Activated naive CD8-positive, alpha-beta T cell treated with anti-CD3 and anti-CD28 coated beads, Interleukin-2, amount 50 U/mL, for 24 hours (primary cell): ENCODE data around the gene SMPDL3A.

Source experiments
- ATAC-seq: fragments of 150-1000 bp; cut with Tn5 transposase; one replicate; pipeline ENCODE4 v1.10.0; 2021
- DNase-seq: peaks from one replicate; pipeline ENCODE4 v3.0.0; 2021
- H3K27ac Mint-ChIP-seq: one replicate; pipeline ENCODE4 v1.8.0; 2021; ENCODE audit warnings: mild to moderate bottlenecking, mixed read lengths
- H3K27me3 Mint-ChIP-seq: one replicate; pipeline ENCODE4 v1.8.0; 2021; ENCODE audit warnings: mixed read lengths
- H3K36me3 Mint-ChIP-seq: one replicate; pipeline ENCODE4 v1.8.0; 2021; ENCODE audit warnings: low read depth, mixed read lengths
- H3K4me1 Mint-ChIP-seq: one replicate; pipeline ENCODE4 v1.8.0; 2021; ENCODE audit warnings: mixed read lengths
- H3K4me3 Mint-ChIP-seq: one replicate; pipeline ENCODE4 v1.8.0; 2021; ENCODE audit warnings: mild to moderate bottlenecking, moderate library complexity, mixed read lengths
- H3K9me3 Mint-ChIP-seq: one replicate; pipeline ENCODE4 v1.8.0; 2021; ENCODE audit warnings: mixed read lengths

The SMPDL3A gene

DNA sequence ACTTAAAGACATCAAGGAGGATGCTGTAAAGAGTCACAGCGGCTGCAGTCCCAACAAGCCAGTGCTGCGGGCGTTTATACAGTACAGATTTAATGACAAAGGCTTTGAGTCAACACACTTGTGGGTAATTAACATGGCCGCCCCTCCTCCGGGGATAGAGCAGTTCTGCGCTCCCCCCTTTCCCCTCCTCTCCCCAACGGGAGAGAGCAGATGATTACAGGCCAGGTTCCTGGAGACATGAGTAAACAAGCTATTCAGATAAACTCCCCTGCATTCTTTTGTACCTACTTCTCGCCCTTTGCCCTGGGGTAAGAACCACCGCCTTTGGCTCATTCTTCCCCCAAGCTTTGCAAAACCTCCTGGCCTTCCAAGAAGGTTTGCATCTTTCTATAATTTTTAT, 33.2 kb upstream of the SMPDL3A start:
- no peak for DNase-seq
- H3K4me1 Mint-ChIP-seq, result peaks cover 33% of the 10 kb centered on the region
- ATAC-seq, result no peak
- H3K9me3 Mint-ChIP-seq, result no peaks in the 10 kb centered on the region
- H3K36me3 Mint-ChIP-seq, result no peaks in the 10 kb centered on the region
- no peaks in the 10 kb centered on the region for H3K27me3 Mint-ChIP-seq
- H3K4me3 Mint-ChIP-seq, result no peak overlapping the region
- H3K27ac Mint-ChIP-seq, result no peak overlapping the region

DNA sequence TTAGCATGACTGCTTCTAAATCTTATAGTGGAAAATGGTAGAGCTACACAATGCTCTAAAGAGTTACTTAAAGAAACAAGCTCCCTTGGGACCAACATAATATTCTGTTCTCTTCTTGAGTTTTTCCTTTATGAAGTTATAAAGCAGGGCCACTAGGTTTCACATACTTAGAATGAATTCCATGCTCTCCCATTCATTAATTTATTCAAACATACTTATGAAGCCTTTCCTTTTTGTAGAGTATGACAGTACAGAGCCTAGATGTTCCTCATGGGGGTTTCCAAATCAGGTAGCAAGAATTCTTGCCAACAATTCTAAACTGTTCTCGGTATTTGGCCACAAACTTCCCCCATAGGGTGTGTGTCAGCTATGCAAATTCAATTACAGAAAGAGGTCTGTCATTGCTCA, 30.1 kb upstream of the SMPDL3A start:
- H3K4me3 Mint-ChIP-seq, result no peak overlapping the region
- H3K9me3 Mint-ChIP-seq, result no peaks in the 10 kb centered on the region
- ATAC-seq (peak; percentile 99), DNase-seq (no peak)
- no peak overlapping the region for H3K27ac Mint-ChIP-seq
- peaks cover 3% of the 10 kb centered on the region for H3K27me3 Mint-ChIP-seq
- H3K36me3 Mint-ChIP-seq, result no peaks in the 10 kb centered on the region
- H3K4me1 Mint-ChIP-seq, result peaks cover 11% of the 10 kb centered on the region

DNA sequence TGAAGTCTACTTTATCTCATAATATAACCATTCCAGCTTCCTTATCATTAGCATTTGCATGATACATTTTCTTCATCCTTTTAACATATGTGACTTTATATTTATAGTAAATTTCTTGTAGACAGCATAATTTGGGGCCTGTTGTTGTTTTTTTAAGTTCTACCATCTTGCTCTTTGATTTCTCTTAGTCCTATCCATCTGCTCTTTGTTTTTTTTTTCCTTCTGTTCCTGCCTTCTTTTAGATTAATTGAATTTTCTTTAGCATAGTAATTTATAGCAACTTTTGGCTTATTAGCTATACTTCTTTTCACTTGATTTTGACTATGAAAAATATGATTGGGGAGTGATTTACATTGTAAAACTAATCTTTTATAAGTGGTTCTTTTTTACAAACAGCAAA, 28.7 kb upstream of the SMPDL3A start:
- Mint-ChIP-seq H3K9me3 (no peaks in the 10 kb centered on the region), H3K4me3 (no peak overlapping the region), H3K36me3 (no peaks in the 10 kb centered on the region), H3K27ac (no peak overlapping the region), H3K4me1 (peaks cover 6% of the 10 kb centered on the region), H3K27me3 (peaks cover 4% of the 10 kb centered on the region)
- ATAC-seq (no peak), DNase-seq (no peak)

DNA sequence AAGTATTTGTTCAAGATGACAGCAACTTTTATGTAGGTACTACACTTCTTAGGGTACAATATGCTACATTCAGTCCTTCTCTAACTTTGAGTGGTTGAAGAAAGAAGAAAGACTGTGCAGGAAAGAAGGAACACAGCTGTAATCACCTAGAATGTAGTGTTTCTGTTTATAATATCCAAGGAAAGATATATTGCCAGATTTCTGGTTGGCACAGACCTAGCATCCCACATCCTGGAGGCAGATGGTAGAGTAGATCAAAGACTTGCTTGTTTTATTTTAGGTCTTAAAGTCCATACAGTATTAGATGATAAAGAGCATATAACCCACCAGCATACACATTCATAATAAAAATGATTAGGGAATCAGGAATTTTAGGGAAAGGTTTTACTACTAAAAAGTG, 22.8 kb upstream of the SMPDL3A start:
- peaks cover 9% of the 10 kb centered on the region for H3K27me3 Mint-ChIP-seq
- no peak for DNase-seq
- H3K9me3 Mint-ChIP-seq, result no peaks in the 10 kb centered on the region
- no peaks in the 10 kb centered on the region for H3K36me3 Mint-ChIP-seq
- no peak for ATAC-seq
- H3K27ac Mint-ChIP-seq, result no peak overlapping the region
- no peaks in the 10 kb centered on the region for H3K4me1 Mint-ChIP-seq
- no peak overlapping the region for H3K4me3 Mint-ChIP-seq

DNA sequence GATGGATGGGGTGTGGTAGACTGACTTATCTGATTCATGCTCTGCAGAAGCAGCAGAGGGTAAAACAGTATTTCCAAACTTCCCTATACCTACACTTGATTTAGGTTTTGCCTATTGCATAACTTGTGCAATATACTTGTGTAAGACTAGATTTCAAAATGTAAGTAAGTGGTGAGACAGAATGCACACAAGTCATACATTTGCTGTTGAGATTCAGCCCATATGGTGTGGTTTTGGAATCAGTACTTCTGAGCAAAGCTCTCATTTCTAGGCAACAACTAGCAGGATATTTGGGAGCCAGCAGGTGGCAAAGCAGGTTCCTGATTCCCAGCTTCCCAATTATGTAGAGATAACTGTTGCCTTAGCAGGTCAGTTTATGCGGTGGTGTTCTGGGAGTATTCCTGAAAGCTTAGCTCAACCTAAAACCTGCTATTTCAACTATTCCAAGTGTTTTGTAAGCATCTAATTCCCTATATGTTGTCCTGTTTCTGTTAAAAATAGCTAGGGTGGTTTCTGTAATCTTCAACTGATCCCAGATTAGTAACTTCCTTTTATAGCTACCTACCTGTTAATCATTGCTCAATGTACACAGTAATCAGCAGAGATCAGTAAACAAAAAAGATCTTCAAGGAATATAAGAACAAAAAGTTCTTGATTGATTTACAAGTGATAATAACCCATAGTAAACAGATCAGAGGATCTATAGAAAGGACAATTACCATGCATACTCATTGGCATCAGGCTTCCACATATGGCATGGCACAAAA, 18.0 kb upstream of the SMPDL3A start:
- Mint-ChIP-seq H3K4me1 (no peaks in the 10 kb centered on the region), H3K27me3 (peaks cover 7% of the 10 kb centered on the region), H3K27ac (no peak overlapping the region), H3K36me3 (no peaks in the 10 kb centered on the region), H3K9me3 (peaks cover 4% of the 10 kb centered on the region), H3K4me3 (no peak overlapping the region)
- ATAC-seq (no peak), DNase-seq (no peak)

DNA sequence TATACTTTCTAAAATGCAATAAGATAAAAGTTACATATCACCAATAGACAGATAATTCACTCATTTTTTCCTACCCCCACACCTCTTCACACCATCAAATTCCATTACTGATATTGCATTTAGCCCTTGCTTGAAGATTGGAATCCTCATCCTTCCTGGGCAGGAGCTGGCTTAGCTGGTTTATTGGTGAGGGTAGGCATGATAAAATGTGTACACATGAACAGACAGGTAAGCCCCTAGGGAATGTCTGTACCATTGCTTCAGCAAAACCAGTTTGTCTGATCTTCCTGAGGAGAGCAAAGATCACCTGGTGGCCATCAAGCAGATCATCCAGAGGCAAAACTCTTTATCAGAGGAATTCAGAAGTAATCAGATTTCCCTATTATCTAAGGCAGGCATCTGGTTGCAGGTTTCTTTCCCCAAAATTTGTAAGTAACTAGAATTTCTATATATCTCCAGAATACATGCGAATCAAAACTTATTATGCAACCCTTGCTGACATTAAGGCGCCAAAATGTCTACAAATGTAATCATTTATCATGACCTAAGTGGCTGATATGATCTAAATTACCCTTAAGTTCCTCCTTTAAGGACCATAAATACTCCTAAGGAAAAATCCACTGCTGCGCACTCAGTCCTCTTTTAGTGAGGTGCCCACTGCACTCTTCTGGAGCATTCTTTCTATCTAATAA, 16.2 kb upstream of the SMPDL3A start:
- Mint-ChIP-seq H3K9me3 (peaks cover 4% of the 10 kb centered on the region), H3K4me3 (no peak overlapping the region), H3K4me1 (no peaks in the 10 kb centered on the region), H3K36me3 (no peaks in the 10 kb centered on the region), H3K27me3 (peaks cover 6% of the 10 kb centered on the region), H3K27ac (no peak overlapping the region)
- ATAC-seq (no peak), DNase-seq (no peak)

DNA sequence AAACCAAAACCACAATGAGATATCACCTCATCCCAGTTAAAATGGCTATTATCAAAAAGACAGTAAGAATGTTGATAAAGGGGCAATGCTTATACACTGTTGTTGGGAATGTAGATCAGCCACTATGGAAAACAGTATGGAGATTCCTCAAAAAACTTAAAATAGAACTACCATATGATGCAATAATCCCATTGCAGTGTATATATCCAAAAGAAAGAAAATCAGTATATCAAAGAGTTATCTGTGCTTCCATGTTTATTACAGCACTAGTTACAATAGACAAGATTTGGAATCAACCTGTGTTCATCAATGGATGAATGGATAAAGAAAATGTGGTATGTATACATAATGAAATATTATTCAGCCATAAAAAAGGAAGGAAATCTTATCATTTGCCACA, 13.1 kb upstream of the SMPDL3A start:
- DNase-seq, result no peak
- Mint-ChIP-seq H3K4me3 (no peak overlapping the region), H3K9me3 (peaks cover 4% of the 10 kb centered on the region), H3K36me3 (no peaks in the 10 kb centered on the region), H3K4me1 (no peaks in the 10 kb centered on the region), H3K27me3 (peaks cover 11% of the 10 kb centered on the region), H3K27ac (no peak overlapping the region)
- no peak for ATAC-seq

DNA sequence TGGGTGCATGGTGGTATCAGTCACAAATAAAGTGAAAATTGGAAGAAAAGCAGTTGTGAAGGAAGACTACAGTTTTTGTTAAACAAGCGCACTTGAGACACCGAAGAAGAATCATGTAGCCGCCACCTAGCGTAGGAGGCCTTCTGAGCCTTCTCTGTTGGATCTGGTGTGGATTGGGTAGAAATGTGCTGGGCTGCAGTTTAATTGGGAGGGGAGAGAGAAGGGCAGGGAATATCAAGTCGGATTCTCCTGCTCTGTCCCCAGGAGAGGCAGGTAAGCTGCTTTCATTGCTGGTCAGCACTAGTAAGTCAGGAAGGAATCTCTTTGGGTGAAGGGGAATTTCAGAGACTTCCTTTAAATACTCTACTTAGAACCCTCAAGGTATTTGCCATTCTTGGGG, 10.8 kb upstream of the SMPDL3A start:
- H3K27ac Mint-ChIP-seq, result no peak overlapping the region
- H3K4me1 Mint-ChIP-seq, result no peaks in the 10 kb centered on the region
- H3K27me3 Mint-ChIP-seq, result peaks cover 12% of the 10 kb centered on the region
- peaks cover 4% of the 10 kb centered on the region for H3K9me3 Mint-ChIP-seq
- no peak overlapping the region for H3K4me3 Mint-ChIP-seq
- ATAC-seq, result no peak
- H3K36me3 Mint-ChIP-seq, result no peaks in the 10 kb centered on the region
- no peak for DNase-seq

DNA sequence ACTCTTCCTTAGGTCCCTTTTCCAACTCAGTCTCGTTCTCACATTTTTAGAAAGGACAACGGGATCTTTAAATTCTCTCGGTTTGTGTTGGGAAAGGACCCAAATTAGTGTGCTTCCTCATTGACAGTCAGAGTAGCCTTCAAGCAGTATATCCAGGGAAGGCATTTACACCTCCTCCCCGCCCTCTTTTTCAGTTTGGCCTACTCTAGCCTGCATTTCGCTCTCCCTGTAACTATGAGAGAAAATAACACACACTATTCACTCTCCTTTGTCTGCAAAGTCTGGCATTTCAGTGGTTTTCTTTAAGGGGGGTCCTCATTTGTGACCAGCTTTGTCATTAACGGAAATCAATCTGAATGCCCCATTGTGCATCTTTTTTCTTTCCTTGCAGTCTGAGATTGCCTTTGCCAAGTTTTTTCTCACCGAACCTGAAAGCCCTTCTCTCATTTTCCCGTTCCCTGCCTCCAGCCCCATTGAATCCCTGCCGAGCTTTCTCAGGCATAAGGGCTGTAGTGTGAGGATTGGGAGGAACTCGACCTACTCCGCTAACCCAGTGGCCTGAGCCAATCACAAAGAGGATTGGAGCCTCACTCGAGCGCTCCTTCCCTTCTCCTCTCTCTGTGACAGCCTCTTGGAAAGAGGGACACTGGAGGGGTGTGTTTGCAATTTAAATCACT, 9.9 kb upstream of the SMPDL3A start:
- Mint-ChIP-seq H3K27me3 (peaks cover 15% of the 10 kb centered on the region), H3K4me1 (no peaks in the 10 kb centered on the region), H3K9me3 (peaks cover 4% of the 10 kb centered on the region), H3K36me3 (no peaks in the 10 kb centered on the region), H3K27ac (no peak overlapping the region), H3K4me3 (no peak overlapping the region)
- DNase-seq (no peak), ATAC-seq (no peak)

DNA sequence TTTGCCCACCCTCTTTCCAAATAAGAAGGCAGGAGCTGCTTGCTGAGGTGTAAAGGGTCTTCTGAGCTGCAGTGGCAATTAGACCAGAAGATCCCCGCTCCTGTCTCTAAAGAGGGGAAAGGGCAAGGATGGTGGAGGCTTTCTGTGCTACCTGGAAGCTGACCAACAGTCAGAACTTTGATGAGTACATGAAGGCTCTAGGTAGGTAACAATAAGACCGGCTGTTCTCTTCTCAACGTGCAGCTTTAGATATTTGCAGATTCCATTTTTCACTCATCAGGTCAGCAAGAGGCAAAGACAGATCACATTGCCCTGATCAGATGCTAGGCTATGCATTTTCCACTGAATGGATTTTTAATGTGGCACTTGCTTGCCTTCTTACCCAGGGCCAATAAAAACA, 9.4 kb upstream of the SMPDL3A start, which contains the start of gene FABP7:
Gene FABP7, plus strand, starts transcription at position 50 of the 400 bp plus-strand sequence. Its CDS starts 79 bp downstream, at position 129.
- H3K4me1 Mint-ChIP-seq, result no peaks in the 10 kb centered on the region
- peaks cover 4% of the 10 kb centered on the region for H3K9me3 Mint-ChIP-seq
- DNase-seq (no peak), ATAC-seq (no peak)
- H3K36me3 Mint-ChIP-seq, result no peaks in the 10 kb centered on the region
- H3K27me3 Mint-ChIP-seq, result peaks cover 16% of the 10 kb centered on the region
- H3K27ac Mint-ChIP-seq, result no peak within 1 kb of the TSS
- H3K4me3 Mint-ChIP-seq, result no peak within 1 kb of the TSS

DNA sequence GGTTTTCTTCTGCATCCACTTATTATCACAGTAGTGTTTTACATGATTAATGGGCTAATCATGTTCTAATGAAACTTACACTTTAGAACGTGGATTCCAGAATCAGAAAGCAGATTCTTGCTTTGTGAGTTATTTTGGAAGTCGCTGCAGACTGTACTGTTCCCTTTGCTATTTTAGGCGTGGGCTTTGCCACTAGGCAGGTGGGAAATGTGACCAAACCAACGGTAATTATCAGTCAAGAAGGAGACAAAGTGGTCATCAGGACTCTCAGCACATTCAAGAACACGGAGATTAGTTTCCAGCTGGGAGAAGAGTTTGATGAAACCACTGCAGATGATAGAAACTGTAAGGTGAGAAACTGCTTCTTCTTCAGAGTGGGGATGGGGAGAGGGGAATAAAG, 8.9 kb upstream of the SMPDL3A start:
- Mint-ChIP-seq H3K4me1 (no peaks in the 10 kb centered on the region), H3K9me3 (peaks cover 4% of the 10 kb centered on the region), H3K27me3 (peaks cover 17% of the 10 kb centered on the region), H3K4me3 (no peak overlapping the region), H3K36me3 (no peaks in the 10 kb centered on the region), H3K27ac (no peak overlapping the region)
- ATAC-seq (no peak), DNase-seq (no peak)

DNA sequence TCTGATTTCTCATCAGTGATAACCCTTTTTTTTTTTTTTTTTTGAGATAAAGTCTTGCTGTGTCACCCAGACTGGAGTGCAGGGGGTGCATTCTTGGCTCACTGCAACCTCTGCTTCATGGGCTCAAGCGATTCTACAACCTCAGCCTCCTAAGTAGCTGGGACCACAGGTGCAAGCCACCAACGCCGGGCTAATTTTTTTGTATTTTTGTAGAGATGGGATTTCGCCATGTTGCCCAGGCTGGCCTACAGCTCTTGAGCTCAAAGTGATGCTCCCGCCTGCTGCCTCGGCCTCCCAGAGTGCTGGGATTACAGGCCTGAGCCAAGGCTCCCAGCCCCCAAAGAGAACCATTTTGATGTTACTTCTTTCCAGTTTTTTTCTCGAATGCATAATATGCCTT, 7.3 kb upstream of the SMPDL3A start:
- peaks cover 21% of the 10 kb centered on the region for H3K27me3 Mint-ChIP-seq
- DNase-seq (no peak), ATAC-seq (no peak)
- no peaks in the 10 kb centered on the region for H3K4me1 Mint-ChIP-seq
- no peaks in the 10 kb centered on the region for H3K36me3 Mint-ChIP-seq
- H3K27ac Mint-ChIP-seq, result no peak overlapping the region
- H3K4me3 Mint-ChIP-seq, result no peak overlapping the region
- no peaks in the 10 kb centered on the region for H3K9me3 Mint-ChIP-seq

DNA sequence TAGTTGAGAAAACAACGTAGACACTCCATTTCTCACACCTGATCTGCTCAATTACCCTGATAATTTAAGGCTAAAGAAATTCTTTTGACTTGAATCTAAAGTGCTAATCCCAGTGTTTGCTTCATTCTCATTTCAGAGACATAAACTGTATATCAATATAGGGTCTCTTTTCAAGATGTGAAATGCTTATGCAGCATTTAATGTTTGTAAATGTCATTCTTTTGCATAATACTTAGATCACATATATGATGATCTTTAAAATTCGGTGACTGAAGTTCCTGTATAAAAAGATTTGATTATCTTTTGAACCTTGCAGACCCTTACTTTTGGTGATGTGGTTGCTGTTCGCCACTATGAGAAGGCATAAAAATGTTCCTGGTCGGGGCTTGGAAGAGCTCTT, 5.7 kb upstream of the SMPDL3A start:
- Mint-ChIP-seq H3K9me3 (no peaks in the 10 kb centered on the region), H3K27me3 (peaks cover 35% of the 10 kb centered on the region), H3K4me3 (no peak overlapping the region), H3K36me3 (no peaks in the 10 kb centered on the region), H3K4me1 (no peaks in the 10 kb centered on the region), H3K27ac (no peak overlapping the region)
- ATAC-seq, result no peak
- no peak for DNase-seq

DNA sequence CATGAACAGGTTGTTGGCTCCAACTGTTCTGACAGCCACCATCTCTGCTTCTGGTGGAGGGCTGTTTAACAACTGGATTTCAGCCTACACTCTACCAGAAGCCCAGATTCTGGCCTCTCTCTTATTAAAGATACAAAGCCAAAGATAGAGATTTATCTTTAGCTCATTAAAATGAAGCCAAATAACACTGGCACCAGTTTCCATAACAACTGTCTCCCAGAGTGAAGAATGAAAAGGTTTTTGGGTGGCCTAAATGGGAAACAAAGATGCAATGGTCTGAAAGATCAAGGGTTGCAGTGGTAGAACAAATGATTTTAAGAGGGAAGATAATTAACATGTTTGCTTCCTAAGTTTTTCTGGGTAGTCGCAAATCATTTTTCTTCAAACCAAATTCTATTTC, 3.2 kb upstream of the SMPDL3A start:
- ATAC-seq (no peak), DNase-seq (no peak)
- Mint-ChIP-seq H3K27ac (no peak overlapping the region), H3K27me3 (peaks cover 46% of the 10 kb centered on the region), H3K9me3 (no peaks in the 10 kb centered on the region), H3K4me3 (no peak overlapping the region), H3K4me1 (peaks cover 16% of the 10 kb centered on the region), H3K36me3 (no peaks in the 10 kb centered on the region)

DNA sequence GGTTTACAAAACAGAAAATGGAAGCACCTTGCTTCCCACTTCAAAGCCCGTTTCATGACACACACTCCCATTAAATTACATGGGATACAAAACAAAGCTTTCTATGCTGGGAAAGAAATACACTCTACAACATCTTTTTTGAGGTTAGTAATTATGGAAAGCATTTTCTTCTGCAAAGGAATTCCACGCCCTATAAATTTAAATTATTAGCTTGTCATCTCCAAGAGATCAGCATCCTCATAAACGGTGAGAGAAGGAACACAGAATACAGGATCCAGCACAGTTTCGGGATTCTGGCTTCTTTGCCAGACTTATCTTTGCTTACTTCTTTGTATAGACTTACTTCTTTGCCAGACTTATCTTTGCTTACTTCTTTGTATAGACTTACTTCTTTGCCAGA, 1.3 kb upstream of the SMPDL3A start:
- Mint-ChIP-seq H3K36me3 (no peaks in the 10 kb centered on the region), H3K4me1 (peaks cover 16% of the 10 kb centered on the region), H3K27me3 (peaks cover 49% of the 10 kb centered on the region), H3K27ac (no peak overlapping the region), H3K9me3 (no peaks in the 10 kb centered on the region), H3K4me3 (no peak overlapping the region)
- DNase-seq (no peak), ATAC-seq (no peak)
